Measurements from ENCODE around the gene CNRIP1.

Gene CNRIP1

DNA sequence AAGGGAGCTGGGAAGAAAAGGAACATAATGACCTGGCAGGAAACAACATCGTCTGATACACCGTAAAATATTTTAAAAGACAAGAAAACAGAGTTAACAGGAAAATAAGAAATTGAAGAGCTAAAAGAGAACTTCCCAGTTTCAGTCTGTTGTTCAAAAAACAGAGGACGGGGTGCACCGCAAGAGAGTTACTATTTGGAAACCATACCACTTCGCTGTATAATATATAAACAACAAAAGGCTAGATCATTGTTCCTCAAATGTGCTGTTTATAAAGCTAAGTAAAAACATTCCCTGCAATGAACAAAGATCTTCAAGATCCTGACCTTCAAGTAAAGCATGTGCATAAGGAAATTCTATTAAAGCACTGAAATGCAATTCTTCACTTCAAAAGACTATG lies 69.6 kb downstream of the CNRIP1 start:
- no peak for DNase-seq

DNA sequence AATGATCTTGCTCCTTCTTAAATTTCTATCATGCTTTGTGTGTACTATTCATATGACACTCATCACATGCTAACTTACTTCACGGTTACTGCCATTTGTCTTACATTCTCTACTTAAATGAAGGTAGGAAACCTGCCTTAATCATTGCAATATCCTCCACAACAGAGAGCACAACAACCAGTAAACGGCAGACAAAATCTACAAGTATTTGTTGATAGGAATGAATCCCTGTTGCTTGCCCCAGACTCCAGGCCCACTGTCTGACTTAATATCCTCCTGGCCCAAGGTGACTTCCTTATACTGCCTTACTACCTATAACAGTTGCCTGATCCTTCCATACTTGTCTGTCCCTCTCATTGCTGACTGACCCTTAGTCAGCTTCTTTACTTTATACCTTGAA lies 70.9 kb downstream of the CNRIP1 start:
- DNase-seq = no peak

DNA sequence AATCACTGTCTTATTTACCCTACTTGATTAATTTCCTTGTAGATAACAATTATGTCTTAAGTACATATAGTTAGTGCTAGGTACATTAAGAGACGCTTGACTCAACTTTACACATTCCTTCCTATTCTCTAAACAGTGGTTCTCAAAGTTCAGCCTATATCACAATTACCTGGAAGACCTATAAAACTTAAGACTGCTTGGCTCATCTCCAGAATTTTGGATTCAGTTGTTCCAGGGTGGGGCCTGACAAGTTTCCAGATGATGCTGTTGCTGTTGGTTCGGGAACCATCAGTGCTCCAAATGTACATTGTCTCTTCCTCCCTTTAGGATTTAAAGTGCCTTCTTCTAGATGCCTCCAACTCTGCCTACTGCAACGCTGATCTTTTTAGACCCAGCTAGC lies 71.4 kb downstream of the CNRIP1 start:
- no peak for DNase-seq

DNA sequence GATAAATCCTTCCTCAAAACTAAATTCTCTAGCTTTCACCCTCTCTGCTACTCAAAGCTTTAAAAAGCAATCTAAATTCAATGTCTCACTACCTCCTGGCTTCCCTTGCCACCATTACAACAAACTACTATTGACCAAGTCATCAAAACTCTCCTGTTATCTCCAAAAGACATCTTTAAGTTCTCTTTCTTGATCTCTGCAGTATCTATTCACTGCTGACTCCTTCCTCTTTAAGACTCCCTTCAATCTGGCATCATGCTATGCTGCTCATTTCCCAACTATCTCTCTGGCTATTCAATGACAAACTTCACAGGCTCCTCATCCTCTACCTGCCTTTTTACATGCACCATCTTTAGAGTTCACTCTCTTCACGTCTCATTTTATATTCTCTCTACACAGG lies 73.4 kb downstream of the CNRIP1 start:
- DNase-seq = no peak

DNA sequence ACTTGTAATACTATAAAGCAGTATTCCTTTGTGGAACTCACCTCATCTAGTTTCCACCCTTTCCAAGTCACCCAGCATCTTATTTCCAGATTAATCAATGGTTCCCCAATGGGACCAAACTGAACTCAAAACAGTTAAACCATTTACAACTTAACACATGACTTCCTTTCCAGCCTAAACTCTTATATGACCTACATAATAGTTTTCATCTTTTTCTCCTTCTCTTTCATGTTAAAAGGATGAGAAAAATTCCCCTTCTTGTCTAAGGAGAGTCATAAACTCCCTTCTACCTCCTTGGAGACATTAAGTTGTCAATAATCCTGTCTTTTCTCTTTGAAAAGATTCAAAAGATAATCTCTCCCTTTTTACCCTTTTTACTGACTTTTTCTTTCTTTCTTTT lies 74.1 kb downstream of the CNRIP1 start:
- no peak for DNase-seq

DNA sequence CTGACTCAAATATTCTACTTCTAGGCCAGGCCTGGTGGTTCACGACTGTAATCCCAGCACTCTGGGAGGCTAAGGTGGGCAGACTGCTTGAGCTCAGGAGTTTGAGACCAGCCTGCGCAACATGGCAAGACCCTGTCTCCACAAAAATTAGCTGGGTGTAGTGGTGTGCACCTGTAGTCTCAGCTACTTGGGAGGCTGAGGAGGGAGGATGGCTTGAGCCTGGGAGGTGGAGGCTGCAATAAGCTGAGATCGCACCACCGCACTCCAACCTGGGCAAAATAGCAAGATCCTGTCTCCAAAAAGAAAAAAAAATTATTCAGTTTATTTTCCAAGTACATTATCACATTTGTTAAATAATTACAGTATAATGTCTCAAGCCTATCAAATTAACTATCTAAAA lies 74.7 kb downstream of the CNRIP1 start:
- no peak for DNase-seq

DNA sequence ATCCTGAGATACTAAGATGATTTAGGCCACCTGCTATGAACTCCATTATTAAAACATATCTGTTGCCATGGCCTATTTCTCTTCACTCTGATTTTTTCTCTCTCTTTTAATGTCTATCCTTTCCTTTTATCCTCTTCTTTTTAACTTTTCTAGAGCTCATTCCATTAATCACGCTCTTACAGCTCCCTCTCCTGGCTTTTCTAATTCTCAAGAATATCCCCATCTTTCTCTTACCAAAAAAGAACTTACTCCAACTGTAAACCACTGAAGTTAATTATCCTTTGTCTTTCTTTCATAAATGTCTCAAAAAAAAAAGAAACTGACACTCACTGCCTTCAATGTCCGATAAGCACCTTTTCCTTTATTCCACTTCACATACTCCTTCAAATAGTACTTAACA lies 75.3 kb downstream of the CNRIP1 start:
- DNase-seq = no peak
